ENCODE results near the gene MBP. TPM values are rescaled to one million over a fixed set of nuclear protein-coding genes. Genes with fewer than 3 reads are reported as not detected.

The MBP gene
- total and polyA plus RNA-seq, 10 of the 15 experiments (the other 5 are each of a cell fraction or from before 2014, with no cell fraction given): 12.2 to 67.8 (median 42.1) TPM

DNA sequence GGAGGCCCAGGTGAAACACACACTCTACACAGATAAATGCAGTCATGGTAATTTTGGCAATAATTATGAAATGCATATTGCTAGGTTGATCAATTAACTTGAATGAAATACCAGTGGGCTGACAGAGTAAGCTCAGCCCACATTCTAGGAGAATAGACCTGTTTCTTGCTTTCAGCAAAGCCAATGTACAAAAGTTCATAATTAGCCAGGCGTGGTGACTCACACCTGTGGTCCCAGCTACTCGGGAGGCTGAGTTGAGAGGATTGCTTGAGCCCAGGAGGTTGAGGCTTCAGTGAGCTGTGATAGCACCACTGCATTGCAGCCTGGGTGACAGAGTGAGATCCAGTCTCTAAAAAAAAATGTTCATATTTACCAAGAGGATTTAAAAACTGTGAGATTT, 15.7 kb upstream of the MBP start:
- Histone ChIP-seq H3K36me3 (ENCODE audit: control insufficient read depth in 2 of 2, insufficient read depth in 2 of 2, low read length in 1 of 2) (no peaks in the 10 kb centered on the region), H2AFZ (ENCODE audit: control insufficient read depth, low read depth, low read length) (no peak overlapping the region), H3K4me3 (no peak overlapping the region), H3K27me3 (replicated peaks in 1 of 2; ENCODE audit: control insufficient read depth in 2 of 2, insufficient read depth in 2 of 2, low read length in 1 of 2) (no peaks in the 10 kb centered on the region), H3K4me1 (ENCODE audit: control insufficient read depth, insufficient read depth, low read length) (peaks cover 12% of the 10 kb centered on the region), H3K4me2 (ENCODE audit: control insufficient read depth, insufficient read depth) (no peak overlapping the region), H3K9ac (ENCODE audit: control insufficient read depth, insufficient read depth, low read length) (no peak overlapping the region), H3K27ac (ENCODE audit: control insufficient read depth, insufficient read depth) (no peak overlapping the region), H4K20me1 (ENCODE audit: control insufficient read depth, insufficient read depth) (no peaks in the 10 kb centered on the region), H3K79me2 (ENCODE audit: control insufficient read depth, insufficient read depth, low read length) (no peaks in the 10 kb centered on the region), H3K9me3 (replicated peaks; ENCODE audit: control insufficient read depth, insufficient read depth, low read length) (peaks cover 10% of the 10 kb centered on the region; the same call in 2 of the 3 replicates)
- CTCF ChIA-PET: interaction anchor here (0.8 to 1.4 kb wide), 2 partner anchors 64 to 345 kb away, joined by 4 read pairs; no protein-coding TSS in a partner anchor
- in situ Hi-C loops (cut with MboI): no loop called here
- no peak for DNase-seq (ENCODE audit: low read depth, low spot score)
- 63% methylated on average over 2 of the region's 2 CpGs for WGBS (ENCODE audit: insufficient coverage, insufficient replicate concordance, low lambda C conversion rate, missing lambda C conversion rate)
- TF ChIP-seq IRF4 (IDR thresholded peaks at IDR 0.05; ENCODE audit: low read depth, low read length) (no peak), NR2C1 (IDR thresholded peaks at IDR 0.05) (no peak), MTA3 (IDR thresholded peaks at IDR 0.05; ENCODE audit: borderline replicate concordance, low read length) (no peak)
- ATAC-seq: no peak
- SMC1A ChIA-PET (ENCODE audit: uncharacterized antibody, unreplicated experiment): interaction anchor here (0.9 kb wide), 1 partner anchor 62 kb away, joined by 3 read pairs; no protein-coding TSS in a partner anchor
- RAD21 ChIA-PET (ENCODE audit: unreplicated experiment): interaction anchor here (1.3 kb wide), 1 partner anchor 25 kb away, joined by 3 read pairs; no protein-coding TSS in a partner anchor
- FAIRE-seq: no peak
- intact Hi-C loops (cut with micrococcal nuclease; ENCODE audit: unreplicated experiment): no loop called here
- BruUV-seq (replicated peaks): no TSS peak
- POLR2A ChIA-PET: no interaction called here

DNA sequence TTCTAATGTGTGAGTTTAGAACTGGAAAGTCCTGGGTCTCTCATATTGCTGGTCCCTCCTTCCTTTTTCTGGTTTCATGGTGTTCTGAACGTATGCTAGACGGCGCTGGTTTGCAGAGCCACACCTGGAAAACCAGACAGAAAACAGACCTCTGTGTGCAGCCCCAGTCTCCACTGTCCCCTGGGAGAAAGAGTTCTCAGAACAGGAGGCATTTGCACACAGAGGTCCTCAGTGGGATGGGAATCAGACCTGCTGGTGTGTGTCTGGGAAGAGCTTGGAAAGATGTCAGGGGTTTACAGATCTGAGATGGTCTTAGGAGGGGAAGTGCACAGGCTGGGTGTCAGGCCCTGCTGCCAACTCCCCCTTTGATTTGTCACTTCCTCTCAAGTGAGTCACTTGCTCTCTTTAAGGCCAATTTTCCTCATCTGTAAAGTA, 14.9 kb upstream of the MBP start:
- Histone ChIP-seq H3K9me3 (replicated peaks; ENCODE audit: control insufficient read depth, insufficient read depth, low read length) (peaks cover 13% of the 10 kb centered on the region; the same call in 2 of the 3 replicates), H3K4me3 (no peak overlapping the region), H4K20me1 (ENCODE audit: control insufficient read depth, insufficient read depth) (no peaks in the 10 kb centered on the region), H3K9ac (ENCODE audit: control insufficient read depth, insufficient read depth, low read length) (no peak overlapping the region), H3K4me2 (ENCODE audit: control insufficient read depth, insufficient read depth) (no peak overlapping the region), H3K36me3 (ENCODE audit: control insufficient read depth in 2 of 2, insufficient read depth in 2 of 2, low read length in 1 of 2) (no peaks in the 10 kb centered on the region), H3K4me1 (ENCODE audit: control insufficient read depth, insufficient read depth, low read length) (peaks cover 12% of the 10 kb centered on the region), H3K79me2 (ENCODE audit: control insufficient read depth, insufficient read depth, low read length) (no peaks in the 10 kb centered on the region), H3K27me3 (replicated peaks in 1 of 2; ENCODE audit: control insufficient read depth in 2 of 2, insufficient read depth in 2 of 2, low read length in 1 of 2) (no peaks in the 10 kb centered on the region), H3K27ac (ENCODE audit: control insufficient read depth, insufficient read depth) (no peak overlapping the region), H2AFZ (ENCODE audit: control insufficient read depth, low read depth, low read length) (no peak overlapping the region)
- intact Hi-C loops (cut with micrococcal nuclease; ENCODE audit: unreplicated experiment): no loop called here
- peak; percentile 46; the same call in 1 of the 2 replicates for TF ChIP-seq SPI1 (IDR thresholded peaks at IDR 0.05; ENCODE audit: borderline replicate concordance, insufficient read depth, low read depth, low read length)
- TF ChIP-seq HDAC6 (IDR thresholded peaks at IDR 0.05; ENCODE audit: unreplicated experiment): no peak
- no peak for TF ChIP-seq ZNF274 (IDR thresholded peaks at IDR 0.05; ENCODE audit: insufficient read depth, insufficient read length)
- in situ Hi-C loops (cut with MboI): no loop called here
- ChIA-PET RAD21 (ENCODE audit: unreplicated experiment) (no interaction called here), CTCF (no interaction called here), SMC1A (ENCODE audit: uncharacterized antibody, unreplicated experiment) (no interaction called here), POLR2A (no interaction called here)
- FAIRE-seq (no peak), DNase-seq (ENCODE audit: low read depth, low spot score) (no peak), ATAC-seq (no peak)
- no TSS peak for BruUV-seq (replicated peaks)
- 0% methylated on average over 3 of the region's 3 CpGs for WGBS (ENCODE audit: insufficient coverage, insufficient replicate concordance, low lambda C conversion rate, missing lambda C conversion rate)

All from GM12878 (cell line).